Measurements from ENCODE around the gene PLEKHM3. TPM values are rescaled to one million over a fixed set of nuclear protein-coding genes. Genes with fewer than 3 reads are reported as not detected.

The PLEKHM3 gene, protein sequence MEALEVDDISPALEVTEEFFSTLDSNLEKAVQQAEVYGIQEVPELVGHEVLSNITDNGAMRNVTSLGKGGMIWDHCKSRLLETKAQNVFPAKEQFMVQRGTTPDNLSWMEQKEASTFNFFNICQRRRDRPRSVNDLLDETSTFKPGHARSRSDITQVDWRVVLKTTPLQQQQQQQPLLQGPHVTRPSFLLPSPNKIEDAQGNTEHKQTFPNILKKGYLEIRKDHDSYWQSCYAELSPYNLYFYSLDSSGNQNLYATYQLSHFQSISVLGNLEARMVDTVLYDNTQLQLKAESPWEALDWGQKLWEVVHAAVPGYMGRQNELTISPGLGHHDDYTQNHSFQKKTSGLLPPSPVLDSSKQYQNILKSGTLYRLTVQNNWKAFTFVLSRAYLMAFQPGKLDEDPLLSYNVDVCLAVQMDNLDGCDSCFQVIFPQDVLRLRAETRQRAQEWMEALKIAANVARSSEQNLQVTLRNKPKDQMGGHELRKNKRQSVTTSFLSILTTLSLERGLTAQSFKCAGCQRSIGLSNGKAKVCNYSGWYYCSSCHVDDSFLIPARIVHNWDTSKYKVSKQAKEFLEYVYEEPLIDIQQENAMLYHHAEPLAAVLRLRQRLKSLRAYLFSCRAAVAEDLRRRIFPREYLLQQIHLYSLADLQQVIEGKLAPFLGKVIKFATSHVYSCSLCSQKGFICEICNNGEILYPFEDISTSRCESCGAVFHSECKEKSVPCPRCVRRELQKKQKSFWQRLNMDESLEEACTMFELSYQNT
- total RNA-seq (2016; rRNA removed; fragmentation: Illumina TruSeq; extraction: Trizol) (4.5 and 5.3 TPM in 2 replicates), polyA plus RNA-seq (2011; rRNA removed) (4.7 and 4.8 TPM in 2 replicates), polyA minus RNA-seq (2011; rRNA and poly(A)+ RNA removed; ENCODE audit: low replicate concordance) (10.7 and 19.7 TPM in 2 replicates), Bru-seq, nascent RNA (percentile 65 among the genes with signal in this experiment), BruChase-seq, experiment 1, labeled RNA remaining after a 6-hour chase (percentile 56 among the genes with signal in this experiment), BruChase-seq, experiment 2, labeled RNA remaining after a 2-hour chase (percentile 57 among the genes with signal in this experiment)
- 19.1 and 24.9 TPM in 2 replicates for total RNA-seq (2016; cell fraction: cytosol; rRNA removed; fragmentation: Illumina TruSeq; extraction: Trizol; ENCODE audit: low read depth)
- total RNA-seq (2016; cell fraction: insoluble cytoplasmic fraction; rRNA removed; fragmentation: Illumina TruSeq; extraction: Trizol): 4.0 and 4.2 TPM in 2 replicates
- total RNA-seq (2016; cell fraction: membrane; rRNA removed; fragmentation: Illumina TruSeq; extraction: Trizol): 9.1 TPM in 2 replicates
- 7.9 and 8.6 TPM in 2 replicates for total RNA-seq (2016; cell fraction: nucleus; rRNA removed; fragmentation: Illumina TruSeq; extraction: Trizol)
- polyA plus RNA-seq (2011; cell fraction: cytosol; rRNA removed): 3.0 and 4.7 TPM in 2 replicates
- polyA plus RNA-seq (2011; cell fraction: nucleus; rRNA removed): 4.5 and 5.0 TPM in 2 replicates
- polyA plus RNA-seq (2012): 6.4 and 7.3 TPM in 2 replicates
- polyA plus RNA-seq (2016; cell fraction: cytosol; fragmentation: Illumina TruSeq; extraction: Trizol; ENCODE audit: low read depth): 0.14 and 0.26 TPM in 2 replicates
- 2.9 and 3.9 TPM in 2 replicates for polyA plus RNA-seq (2016; cell fraction: insoluble cytoplasmic fraction; fragmentation: Illumina TruSeq; extraction: Trizol; ENCODE audit: low read depth)
- polyA plus RNA-seq (2016; cell fraction: membrane; fragmentation: Illumina TruSeq; extraction: Trizol; ENCODE audit: low read depth): 0.42 and 0.61 TPM in 2 replicates
- 3.7 and 4.4 TPM in 2 replicates for polyA plus RNA-seq (2016; cell fraction: nucleus; fragmentation: Illumina TruSeq; extraction: Trizol; ENCODE audit: insufficient read depth, low read depth)
- 8.7 and 9.8 TPM in 2 replicates for polyA minus RNA-seq (2011; cell fraction: cytosol; rRNA and poly(A)+ RNA removed)
- 24.7 and 30.6 TPM in 2 replicates for polyA minus RNA-seq (2011; cell fraction: nucleus; rRNA and poly(A)+ RNA removed)
- long read RNA-seq, experiment 1, partial matches to known transcripts: 1 of 1 reads
- long read RNA-seq, experiment 1, other reads (novel, unspliced or antisense): 0 of 1 reads
- long read RNA-seq, experiment 2, partial matches to known transcripts: 1 of 11 reads
- long read RNA-seq, experiment 2, other reads (novel, unspliced or antisense): 10 of 11 reads

DNA sequence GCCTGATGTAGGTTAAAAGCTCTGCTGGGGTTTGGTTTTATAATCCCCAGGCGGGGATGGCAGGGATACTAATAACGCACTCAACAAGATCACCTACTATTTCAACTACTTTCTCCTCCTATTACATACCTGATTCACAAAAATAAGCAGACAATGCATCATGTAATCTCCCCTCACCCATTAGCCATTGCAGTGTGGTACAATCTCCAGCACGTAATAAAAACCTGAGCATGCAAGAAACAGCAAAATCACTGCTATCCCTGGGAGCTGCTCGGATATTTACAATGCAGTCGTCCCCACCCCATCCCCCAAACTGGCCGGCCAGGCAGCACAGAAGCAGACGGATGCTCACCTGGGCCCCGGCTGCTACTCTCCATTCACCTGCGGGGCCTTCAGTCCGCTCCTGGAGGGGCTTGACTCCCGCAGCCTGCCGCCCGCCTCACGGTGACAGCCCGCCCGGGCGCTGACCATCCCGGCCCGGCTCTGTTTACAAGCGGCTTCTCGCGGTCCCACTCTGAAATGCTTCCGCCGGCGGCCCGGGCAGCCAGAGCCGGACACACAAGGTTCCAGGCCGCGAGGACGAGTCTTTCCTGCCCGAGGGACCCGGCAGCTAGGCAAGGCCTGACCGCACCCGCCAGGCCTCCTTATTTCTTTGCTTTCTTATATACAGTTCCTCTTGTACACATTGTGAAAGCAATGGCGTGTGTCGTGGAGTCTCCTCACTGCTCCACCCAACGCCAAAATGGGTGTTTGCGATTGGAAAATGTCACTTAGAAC, at the start of gene PLEKHM3:
PLEKHM3 (minus strand) TSS at position 491 of the 777 bp plus-strand sequence. CDS start 23,888 bp downstream, outside the sequence.
- peak within 1 kb of the TSS; percentile 86 to 93 (median 87) for H3K4me3 ChIP-seq (replicated peaks in 1 of 3; ENCODE audit: insufficient read depth in 1 of 3, low read depth in 2 of 3, low read length in 3 of 3)
- no peaks in the 10 kb centered on the region; a peak in 1 of 5 replicates for H3K27me3 ChIP-seq (ENCODE audit: control insufficient read depth in 1 of 2, insufficient read depth in 2 of 2, low read length in 2 of 2)
- in situ Hi-C loops (cut with HindIII; ENCODE audit: extremely low pct_ligation_motif_present, low pct_unique_long_range_greater_than_20kb) (no loop called here), intact Hi-C loops (cut with micrococcal nuclease; ENCODE audit: unreplicated experiment) (no loop called here)
- ATAC-seq (peak; percentile 98), FAIRE-seq (no peak), DNase-seq (ENCODE audit: low spot score) (peak; percentile 75)
- peaks cover 21% of the 10 kb centered on the region for H3K4me1 ChIP-seq (ENCODE audit: insufficient read depth, low read length)
- H3K4me2 ChIP-seq (ENCODE audit: low read depth, low read length): peak within 1 kb of the TSS; percentile 87
- H3K27ac ChIP-seq (ENCODE audit: extremely low read length, insufficient read depth, low read length): peak within 1 kb of the TSS; percentile 72
- H3K9ac ChIP-seq (ENCODE audit: insufficient read depth, low read depth, low read length): peak within 1 kb of the TSS; percentile 79
- peak within 1 kb of the TSS; percentile 98 for H2AFZ ChIP-seq (ENCODE audit: low read length)
- POLR2A ChIA-PET: interaction anchor here (0.6 to 2.5 kb wide), 21 partner anchors 9 to 495 kb away, joined by 3 to 16 read pairs (median 5); partner anchors contain the start of genes CREB1, FZD5 and IDH1
- H3K36me3 ChIP-seq (replicated peaks in 1 of 2; ENCODE audit: control insufficient read depth in 1 of 2, insufficient read depth in 2 of 2, low read length in 2 of 2): 0 out of 5 replicates have a peak, but pooled peaks cover 0 to 3% of the 10 kb centered on the region in 2 experiments
- BruUV-seq (replicated peaks): TSS peak; percentile 76
- peaks cover 6% of the 10 kb centered on the region for H3K79me2 ChIP-seq (ENCODE audit: insufficient read depth, low read length)
- WGBS (ENCODE audit: low lambda C conversion rate): 2% methylated on average over 25 of the region's 38 CpGs
- CTCF ChIA-PET (ENCODE audit: low intra/inter-chr PET ratio, low total read pairs): no interaction called here
- no peaks in the 10 kb centered on the region for H4K20me1 ChIP-seq (ENCODE audit: insufficient read depth, low read length)
- H3K9me3 ChIP-seq (ENCODE audit: low read length): no peaks in the 10 kb centered on the region
- TF ChIP-seq, protein P1, sequence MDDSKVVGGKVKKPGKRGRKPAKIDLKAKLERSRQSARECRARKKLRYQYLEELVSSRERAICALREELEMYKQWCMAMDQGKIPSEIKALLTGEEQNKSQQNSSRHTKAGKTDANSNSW (CRISPR knock-in tag; IDR thresholded peaks at IDR 0.05; ENCODE audit: borderline replicate concordance): peak; percentile 74
- 0 out of 2 replicates have a peak, but pooled peaks have one; percentile 61 for TF ChIP-seq XBP1 (CRISPR knock-in tag; IDR thresholded peaks at IDR 0.05)
- TF ChIP-seq ZNF7 (CRISPR knock-in tag; IDR thresholded peaks at IDR 0.05): peak; percentile 38; the same call in 1 of the 2 replicates
- TF ChIP-seq NFKBIZ (CRISPR knock-in tag; IDR thresholded peaks at IDR 0.05): peak; percentile 84; the same call in 1 of the 2 replicates
- TF ChIP-seq, protein P2, sequence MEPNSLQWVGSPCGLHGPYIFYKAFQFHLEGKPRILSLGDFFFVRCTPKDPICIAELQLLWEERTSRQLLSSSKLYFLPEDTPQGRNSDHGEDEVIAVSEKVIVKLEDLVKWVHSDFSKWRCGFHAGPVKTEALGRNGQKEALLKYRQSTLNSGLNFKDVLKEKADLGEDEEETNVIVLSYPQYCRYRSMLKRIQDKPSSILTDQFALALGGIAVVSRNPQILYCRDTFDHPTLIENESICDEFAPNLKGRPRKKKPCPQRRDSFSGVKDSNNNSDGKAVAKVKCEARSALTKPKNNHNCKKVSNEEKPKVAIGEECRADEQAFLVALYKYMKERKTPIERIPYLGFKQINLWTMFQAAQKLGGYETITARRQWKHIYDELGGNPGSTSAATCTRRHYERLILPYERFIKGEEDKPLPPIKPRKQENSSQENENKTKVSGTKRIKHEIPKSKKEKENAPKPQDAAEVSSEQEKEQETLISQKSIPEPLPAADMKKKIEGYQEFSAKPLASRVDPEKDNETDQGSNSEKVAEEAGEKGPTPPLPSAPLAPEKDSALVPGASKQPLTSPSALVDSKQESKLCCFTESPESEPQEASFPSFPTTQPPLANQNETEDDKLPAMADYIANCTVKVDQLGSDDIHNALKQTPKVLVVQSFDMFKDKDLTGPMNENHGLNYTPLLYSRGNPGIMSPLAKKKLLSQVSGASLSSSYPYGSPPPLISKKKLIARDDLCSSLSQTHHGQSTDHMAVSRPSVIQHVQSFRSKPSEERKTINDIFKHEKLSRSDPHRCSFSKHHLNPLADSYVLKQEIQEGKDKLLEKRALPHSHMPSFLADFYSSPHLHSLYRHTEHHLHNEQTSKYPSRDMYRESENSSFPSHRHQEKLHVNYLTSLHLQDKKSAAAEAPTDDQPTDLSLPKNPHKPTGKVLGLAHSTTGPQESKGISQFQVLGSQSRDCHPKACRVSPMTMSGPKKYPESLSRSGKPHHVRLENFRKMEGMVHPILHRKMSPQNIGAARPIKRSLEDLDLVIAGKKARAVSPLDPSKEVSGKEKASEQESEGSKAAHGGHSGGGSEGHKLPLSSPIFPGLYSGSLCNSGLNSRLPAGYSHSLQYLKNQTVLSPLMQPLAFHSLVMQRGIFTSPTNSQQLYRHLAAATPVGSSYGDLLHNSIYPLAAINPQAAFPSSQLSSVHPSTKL (CRISPR knock-in tag; IDR thresholded peaks at IDR 0.05): peak; percentile 94
- TF ChIP-seq KAT2B (IDR thresholded peaks at IDR 0.05; ENCODE audit: borderline replicate concordance, low read depth, low read length): no peak
- TF ChIP-seq RORA (CRISPR knock-in tag; IDR thresholded peaks at IDR 0.05): no peak
- TF ChIP-seq ZNF776 (CRISPR knock-in tag; IDR thresholded peaks at IDR 0.05): peak; percentile 80; the same call in 1 of the 2 replicates

Measured in HepG2 (cell line).